IPS-18a (cell line): ENCODE data around the gene ANKRD29.

Experiments used
- H3K27ac ChIP-seq: one replicate; pipeline ENCODE4 v1.5.1; 2013; ENCODE audit warnings: low read length
- H3K27me3 ChIP-seq: one replicate; pipeline ENCODE4 v1.6.1; 2013; ENCODE audit warnings: mild to moderate bottlenecking, low read length; ENCODE audit not compliant: control insufficient read depth, insufficient read depth
- H3K36me3 ChIP-seq: one replicate; pipeline ENCODE4 v1.6.1; 2013; ENCODE audit warnings: low read depth, low read length; ENCODE audit not compliant: control insufficient read depth
- H3K4me1 ChIP-seq: one replicate; pipeline ENCODE4 v1.6.1; 2013; ENCODE audit warnings: low read depth, low read length; ENCODE audit not compliant: control insufficient read depth
- H3K4me3 ChIP-seq: one replicate; pipeline ENCODE4 v1.5.1; 2013; ENCODE audit warnings: low read length
- H3K9ac ChIP-seq: one replicate; pipeline ENCODE4 v1.6.1; 2013; ENCODE audit warnings: mild to moderate bottlenecking, low read length, moderate library complexity
- H3K9me3 ChIP-seq: one replicate; pipeline ENCODE4 v1.6.1; 2013; ENCODE audit warnings: low read depth, low read length; ENCODE audit not compliant: control insufficient read depth

ANKRD29 gene

DNA sequence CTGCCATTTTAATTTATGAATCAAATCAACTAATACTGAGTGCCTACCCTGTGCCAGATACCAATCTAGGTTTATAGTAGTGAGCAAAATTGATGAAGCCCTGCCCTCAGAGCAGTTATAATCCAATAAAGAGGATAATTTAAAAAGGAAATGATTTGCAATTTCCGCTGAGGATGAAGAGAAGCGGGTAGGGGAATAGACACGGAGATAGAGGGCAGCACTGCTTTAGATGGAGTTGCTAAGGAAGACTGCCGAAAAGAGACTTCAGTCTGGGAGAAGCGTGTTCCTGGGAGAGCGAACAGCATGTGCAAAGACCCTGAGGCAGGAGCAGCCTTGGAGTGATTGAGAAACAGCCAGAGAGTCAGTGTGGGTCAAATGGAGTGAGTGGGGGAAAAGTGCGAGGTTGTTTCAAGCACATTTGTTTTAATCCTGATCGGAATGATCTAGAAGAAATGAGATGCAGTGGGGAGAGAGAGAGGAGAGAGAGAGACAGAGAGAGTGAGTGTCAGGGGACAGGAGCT is 38.9 kb upstream of the ANKRD29 start:
- Histone ChIP-seq H3K4me3 (no peak overlapping the region), H3K27me3 (no peaks in the 10 kb centered on the region), H3K27ac (no peak overlapping the region), H3K9me3 (no peaks in the 10 kb centered on the region), H3K9ac (no peak overlapping the region), H3K4me1 (no peaks in the 10 kb centered on the region), H3K36me3 (no peaks in the 10 kb centered on the region)

DNA sequence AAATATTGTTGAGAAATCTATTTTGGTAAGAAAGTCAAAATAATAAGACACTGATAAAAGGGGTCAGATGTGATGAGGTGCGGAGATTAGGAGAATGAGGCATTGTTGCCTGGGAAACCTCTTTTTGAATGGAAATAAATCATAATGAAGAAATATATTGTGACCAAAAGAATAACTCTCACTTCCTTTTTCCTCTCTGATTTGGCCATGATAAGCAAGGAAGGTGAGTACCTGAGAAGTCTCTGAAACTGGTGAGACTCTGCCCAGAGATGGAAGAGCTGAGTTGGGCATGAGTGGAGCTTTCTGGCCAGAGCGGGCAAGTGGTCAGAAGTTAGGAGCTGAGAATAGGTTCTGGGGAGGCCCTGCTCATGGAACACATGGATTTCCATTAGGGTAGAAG is 38.3 kb upstream of the ANKRD29 start:
- H3K9me3 ChIP-seq = no peaks in the 10 kb centered on the region
- H3K27me3 ChIP-seq = no peaks in the 10 kb centered on the region
- no peaks in the 10 kb centered on the region for H3K4me1 ChIP-seq
- no peaks in the 10 kb centered on the region for H3K36me3 ChIP-seq
- H3K27ac ChIP-seq = no peak overlapping the region
- no peak overlapping the region for H3K9ac ChIP-seq
- H3K4me3 ChIP-seq = no peak overlapping the region

DNA sequence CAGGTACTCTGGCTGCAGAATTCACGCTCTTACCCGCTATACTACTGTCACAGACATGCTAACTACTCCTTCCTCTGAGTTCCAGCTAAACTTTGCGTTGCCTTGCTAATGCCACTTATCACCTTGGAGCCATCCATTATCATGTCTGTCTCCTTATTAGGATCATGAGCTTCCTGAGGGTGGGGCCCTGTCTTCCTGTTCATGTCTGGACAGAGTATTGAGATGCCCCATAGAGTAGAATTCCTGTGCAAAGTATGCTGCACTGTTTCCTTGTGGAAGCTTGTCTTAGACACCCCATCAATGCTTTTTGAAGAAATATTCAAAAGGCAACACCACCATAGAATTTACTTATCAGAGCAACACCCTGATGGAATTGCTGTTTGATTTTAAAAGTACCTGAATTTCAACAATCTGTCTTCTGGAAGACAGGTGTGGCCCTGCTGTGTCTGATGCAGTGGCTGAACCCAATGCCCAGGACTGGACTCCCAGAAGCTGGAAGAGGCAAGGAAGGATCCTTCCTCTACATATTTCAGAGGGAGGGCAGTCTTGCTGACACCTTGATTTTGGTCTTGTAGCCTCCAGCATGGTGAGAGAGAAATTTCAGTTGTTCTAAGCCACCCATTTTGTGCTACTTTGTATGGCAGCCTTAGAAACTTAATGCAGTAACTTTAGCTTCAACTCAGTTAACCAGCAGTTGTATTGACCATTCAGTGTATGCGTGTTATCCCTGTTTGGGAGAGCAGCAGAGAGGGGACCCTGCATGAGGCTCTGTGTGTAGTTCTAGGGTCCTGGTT is 32.1 kb upstream of the ANKRD29 start:
- H3K9me3 ChIP-seq = no peaks in the 10 kb centered on the region
- peaks cover 13% of the 10 kb centered on the region for H3K27me3 ChIP-seq
- H3K4me1 ChIP-seq = no peaks in the 10 kb centered on the region
- no peaks in the 10 kb centered on the region for H3K36me3 ChIP-seq
- no peak overlapping the region for H3K27ac ChIP-seq
- H3K4me3 ChIP-seq = no peak overlapping the region
- no peak overlapping the region for H3K9ac ChIP-seq

DNA sequence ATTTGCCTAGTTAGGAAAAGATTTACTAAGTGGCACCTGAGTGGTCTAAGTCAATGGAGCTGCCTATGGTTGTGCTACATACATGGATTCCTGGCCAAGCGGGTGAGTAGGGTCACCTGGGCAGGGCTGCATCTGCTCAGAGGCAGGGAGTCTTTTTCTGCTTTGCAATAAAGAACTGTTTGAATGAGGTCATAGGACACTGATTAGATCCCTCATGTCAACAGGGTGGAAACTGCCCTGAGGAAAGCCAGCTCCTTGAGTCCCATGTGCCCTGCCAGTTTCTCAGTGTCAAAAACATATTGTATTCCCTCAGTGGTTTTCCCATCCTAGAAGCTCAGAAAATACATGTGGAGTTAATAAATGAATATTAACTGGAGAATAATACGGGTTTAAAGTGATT is 31.1 kb upstream of the ANKRD29 start:
- Histone ChIP-seq H3K9me3 (no peaks in the 10 kb centered on the region), H3K9ac (no peak overlapping the region)

DNA sequence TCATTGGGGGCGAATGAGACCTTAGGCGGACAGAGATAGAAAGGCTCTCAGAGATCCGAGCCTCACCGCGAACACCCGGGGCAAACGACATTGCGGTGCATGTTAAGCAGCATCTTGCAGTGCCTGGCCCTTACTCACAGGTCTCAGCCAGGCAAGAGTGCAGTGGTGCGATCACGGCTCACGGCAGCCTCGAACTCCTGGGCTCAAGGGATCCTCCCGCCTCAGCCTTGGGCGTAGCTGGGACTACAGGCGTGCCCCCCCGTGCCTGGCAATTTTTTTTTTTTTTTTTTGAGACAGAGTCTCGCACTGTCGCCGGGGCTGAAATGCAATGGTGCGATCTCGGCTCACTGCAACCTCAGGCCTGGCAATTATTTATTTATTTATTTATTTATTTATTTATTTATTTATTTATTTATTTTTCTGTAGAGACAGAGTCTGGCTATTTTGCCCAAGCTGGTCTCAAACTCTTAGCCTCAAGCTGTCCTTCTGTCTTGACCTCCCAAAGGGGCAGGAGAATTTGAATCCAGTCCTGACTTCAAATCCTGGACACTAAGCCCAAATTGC is 27.9 kb upstream of the ANKRD29 start:
- Histone ChIP-seq H3K27me3 (peaks cover 41% of the 10 kb centered on the region), H3K36me3 (no peaks in the 10 kb centered on the region), H3K9ac (no peak overlapping the region), H3K4me3 (peak overlapping the region; percentile 23), H3K27ac (no peak overlapping the region), H3K4me1 (no peaks in the 10 kb centered on the region), H3K9me3 (no peaks in the 10 kb centered on the region)

More for the DNA sequence above, 31.1 kb upstream of the ANKRD29 start:
- no peak overlapping the region for H3K4me3 ChIP-seq
- peaks cover 23% of the 10 kb centered on the region for H3K27me3 ChIP-seq
- H3K4me1 ChIP-seq = no peaks in the 10 kb centered on the region
- H3K27ac ChIP-seq = no peak overlapping the region
- H3K36me3 ChIP-seq = no peaks in the 10 kb centered on the region

DNA sequence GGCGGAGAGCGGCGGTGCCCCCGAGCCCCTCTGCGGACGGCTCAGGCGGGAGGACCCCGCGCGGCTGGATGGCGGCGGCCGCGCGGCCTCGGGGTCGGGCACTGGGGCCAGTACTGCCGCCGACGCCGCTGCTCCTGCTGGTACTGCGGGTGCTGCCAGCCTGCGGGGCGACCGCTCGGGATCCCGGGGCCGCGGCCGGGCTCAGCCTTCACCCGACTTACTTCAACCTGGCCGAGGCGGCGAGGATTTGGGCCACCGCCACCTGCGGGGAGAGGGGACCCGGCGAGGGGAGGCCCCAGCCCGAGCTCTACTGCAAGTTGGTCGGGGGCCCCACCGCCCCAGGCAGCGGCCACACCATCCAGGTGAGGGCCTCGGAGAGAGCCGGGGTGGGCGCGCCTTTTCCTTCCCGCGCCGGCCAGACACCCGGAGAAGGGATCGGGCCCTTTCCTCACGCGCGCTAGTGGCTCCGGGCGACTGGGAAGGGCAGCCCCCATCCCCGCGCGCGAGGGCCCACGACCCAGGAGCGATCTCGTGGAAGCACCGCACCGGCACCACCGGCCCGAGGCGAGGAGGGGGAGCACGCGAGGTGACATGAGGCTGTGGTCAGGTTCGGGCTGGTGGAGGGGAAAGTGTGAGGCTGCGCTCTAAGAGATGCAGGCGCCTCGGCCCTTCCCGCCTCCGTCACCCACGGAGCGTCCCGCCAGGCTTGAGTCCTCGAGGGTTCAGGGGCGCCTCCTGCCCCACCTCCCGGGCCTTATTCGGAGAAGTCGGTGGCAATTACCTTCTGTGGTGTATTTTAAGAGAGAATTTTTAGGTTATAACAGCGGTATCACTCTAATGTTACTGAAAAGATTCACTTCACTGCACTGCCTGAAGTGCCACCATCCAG is 27.1 kb upstream of the ANKRD29 start:
- Histone ChIP-seq H3K27me3 (peaks cover 41% of the 10 kb centered on the region), H3K9ac (no peak overlapping the region), H3K36me3 (no peaks in the 10 kb centered on the region), H3K27ac (no peak overlapping the region), H3K9me3 (no peaks in the 10 kb centered on the region), H3K4me3 (peak overlapping the region; percentile 23), H3K4me1 (no peaks in the 10 kb centered on the region)

DNA sequence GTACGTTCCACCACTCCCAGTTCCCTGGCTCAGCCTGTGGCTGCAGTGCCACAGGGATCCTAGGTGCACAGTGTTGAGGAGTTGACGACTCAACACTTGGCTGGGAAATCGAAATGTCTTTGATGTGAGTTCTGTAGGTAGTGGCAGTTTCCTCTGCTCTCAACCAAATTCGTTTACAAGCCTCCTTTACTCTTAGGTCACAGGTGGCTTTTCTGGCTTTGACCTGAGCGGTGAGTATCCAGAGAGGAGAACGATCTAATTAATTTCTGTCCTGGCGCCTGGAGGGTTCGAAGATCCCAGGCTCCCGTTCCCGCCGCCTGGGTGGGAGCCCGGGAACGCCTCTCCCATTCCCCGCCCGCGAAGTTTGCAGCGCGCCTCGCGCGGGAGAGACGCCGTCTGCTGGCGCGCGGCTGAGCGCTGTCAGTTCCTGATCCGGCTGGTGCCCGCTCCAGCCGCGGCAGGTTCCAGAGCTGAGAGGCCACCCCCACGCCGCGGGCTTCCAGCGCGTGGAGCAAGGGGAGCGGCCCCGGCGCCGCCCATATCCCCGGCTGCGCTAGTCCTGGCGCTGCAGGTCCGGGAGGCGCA is 26.4 kb upstream of the ANKRD29 start, which contains the start of gene LAMA3:
LAMA3 (plus strand) TSS at position 423 of the 585 bp plus-strand sequence. CDS start 231 bp downstream, outside the sequence.
- no peak within 1 kb of the TSS for H3K9ac ChIP-seq
- peak within 1 kb of the TSS; percentile 23 for H3K4me3 ChIP-seq
- H3K27ac ChIP-seq = no peak within 1 kb of the TSS
- no peaks in the 10 kb centered on the region for H3K9me3 ChIP-seq
- H3K36me3 ChIP-seq = no peaks in the 10 kb centered on the region
- no peaks in the 10 kb centered on the region for H3K4me1 ChIP-seq
- peaks cover 41% of the 10 kb centered on the region for H3K27me3 ChIP-seq

DNA sequence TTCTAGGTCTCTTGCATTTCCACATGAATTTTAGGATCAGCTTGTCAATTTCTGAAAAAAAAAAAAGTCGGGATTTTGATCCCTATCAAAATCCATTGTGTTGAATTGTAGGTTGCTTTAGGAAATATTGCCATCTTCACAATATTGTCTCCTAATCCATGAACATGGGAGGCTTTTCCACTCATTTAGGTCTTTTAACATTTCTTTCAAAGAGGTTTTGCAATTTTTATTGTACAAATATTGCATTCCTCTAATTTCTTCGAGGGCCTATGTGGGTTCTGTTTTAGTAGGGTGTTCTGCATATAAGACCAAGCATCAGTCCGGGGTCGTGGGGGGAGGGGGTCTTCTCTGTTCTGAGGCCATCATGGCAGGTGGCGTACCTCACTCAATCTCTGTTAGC is 25.8 kb upstream of the ANKRD29 start:
- H3K4me3 ChIP-seq = peak overlapping the region; percentile 23
- no peaks in the 10 kb centered on the region for H3K36me3 ChIP-seq
- no peak overlapping the region for H3K9ac ChIP-seq
- H3K4me1 ChIP-seq = no peaks in the 10 kb centered on the region
- no peak overlapping the region for H3K27ac ChIP-seq
- peaks cover 41% of the 10 kb centered on the region for H3K27me3 ChIP-seq
- no peaks in the 10 kb centered on the region for H3K9me3 ChIP-seq

DNA sequence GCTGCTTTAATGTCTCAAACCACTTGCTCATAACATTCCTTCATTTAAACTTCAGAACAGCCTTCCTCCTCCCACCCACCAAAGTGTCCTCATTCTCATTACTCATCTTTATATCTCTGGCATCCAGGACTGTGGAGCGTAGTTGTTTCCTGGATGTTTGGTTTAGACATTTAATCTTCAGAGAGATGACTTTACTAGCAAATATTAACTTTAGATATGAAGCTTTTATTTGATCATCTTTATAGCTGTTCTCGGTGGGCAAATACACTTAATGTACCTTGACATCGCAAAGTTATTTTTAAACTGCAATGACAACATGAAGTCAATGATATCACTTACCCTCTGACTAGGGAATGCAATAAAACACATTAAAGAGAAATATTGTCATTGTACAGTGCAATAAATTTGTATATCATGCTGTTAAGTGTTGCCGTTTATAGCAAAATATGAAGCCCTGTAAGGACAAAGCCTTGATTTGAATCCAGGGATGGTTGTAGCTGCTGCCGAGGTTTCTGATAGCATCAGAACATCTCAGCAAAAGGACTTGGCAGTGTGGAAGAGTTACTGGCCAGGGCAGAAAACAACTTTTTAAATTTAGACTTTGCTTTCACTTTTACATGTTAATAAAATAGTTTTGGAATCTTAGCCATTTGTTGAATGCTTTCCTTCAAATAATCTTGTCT is 21.9 kb upstream of the ANKRD29 start:
- Histone ChIP-seq H3K27me3 (peaks cover 27% of the 10 kb centered on the region), H3K4me3 (no peak overlapping the region), H3K9me3 (no peaks in the 10 kb centered on the region), H3K36me3 (no peaks in the 10 kb centered on the region), H3K27ac (no peak overlapping the region), H3K4me1 (no peaks in the 10 kb centered on the region), H3K9ac (no peak overlapping the region)

DNA sequence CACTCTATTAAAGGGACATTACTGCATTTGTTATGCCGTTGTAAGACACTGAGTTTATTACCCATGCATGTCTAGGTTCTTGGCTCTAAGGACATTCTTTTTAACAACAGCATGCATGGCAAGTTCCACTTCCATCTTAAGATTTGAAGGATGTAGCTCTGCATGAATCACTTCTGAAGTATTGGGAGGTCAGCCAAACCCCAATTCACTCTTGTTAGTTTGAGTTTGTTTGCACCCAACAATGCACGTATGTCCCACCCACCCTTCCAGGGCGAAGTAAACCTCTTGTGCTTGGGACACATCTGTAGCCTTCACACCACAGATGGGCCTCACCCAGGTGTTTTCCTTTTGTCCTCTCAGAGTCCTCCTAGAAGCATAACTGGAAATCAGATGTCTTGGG is 21.0 kb upstream of the ANKRD29 start:
- H3K27me3 ChIP-seq = peaks cover 17% of the 10 kb centered on the region
- no peaks in the 10 kb centered on the region for H3K36me3 ChIP-seq
- H3K9ac ChIP-seq = no peak overlapping the region
- H3K27ac ChIP-seq = no peak overlapping the region
- H3K4me3 ChIP-seq = no peak overlapping the region
- H3K9me3 ChIP-seq = no peaks in the 10 kb centered on the region
- H3K4me1 ChIP-seq = no peaks in the 10 kb centered on the region
